GM18870 (cell line): ENCODE results near the gene KRT33A.

Experiments
- ATAC-seq: cut with Tn5 transposase; IDR thresholded peaks from one replicate; pipeline ENCODE4 v1.9.1; 2021; ENCODE audit warnings: moderate library complexity; ENCODE audit not compliant: unreplicated experiment

The KRT33A gene

DNA sequence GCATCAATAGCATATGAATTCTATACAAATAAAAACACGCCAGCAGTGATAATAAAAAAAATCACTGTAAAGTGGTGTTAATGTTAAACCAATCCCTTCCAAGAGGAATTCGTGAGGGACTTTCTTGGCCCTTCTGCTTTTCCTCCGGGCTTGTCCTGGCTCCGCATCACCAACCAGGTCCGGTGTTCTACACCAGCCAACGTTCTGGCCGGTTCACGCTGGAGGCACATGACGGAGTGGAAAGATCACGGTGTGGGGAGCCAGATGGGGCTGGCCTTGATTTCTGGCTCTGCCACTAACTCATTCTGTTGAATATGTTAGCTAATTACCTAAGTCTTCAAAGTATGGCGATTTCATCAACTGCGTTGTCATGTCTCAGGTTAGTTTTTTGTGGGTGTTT lies 46.5 kb downstream of the KRT33A start:
- ATAC-seq, result no peak

DNA sequence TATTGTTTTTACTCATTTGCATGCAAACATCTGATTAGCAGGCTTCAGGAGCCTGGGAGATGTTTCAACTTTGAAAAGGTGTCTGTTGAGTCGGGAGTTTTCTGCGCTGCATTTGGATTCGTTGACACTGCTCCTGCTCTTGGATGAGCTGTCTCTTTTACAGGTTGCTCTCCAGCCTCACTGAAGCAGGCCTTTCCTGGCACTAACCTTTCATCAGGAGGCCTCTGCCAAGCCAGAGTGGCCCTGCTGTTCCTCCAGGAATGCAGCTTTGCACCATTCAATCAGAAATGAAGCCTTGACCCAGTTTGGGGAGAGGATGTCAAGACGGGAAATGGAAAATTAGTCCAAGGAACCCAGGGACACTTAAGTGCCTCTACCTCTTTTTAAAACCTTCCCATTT lies 47.6 kb downstream of the KRT33A start:
- ATAC-seq, result no peak

DNA sequence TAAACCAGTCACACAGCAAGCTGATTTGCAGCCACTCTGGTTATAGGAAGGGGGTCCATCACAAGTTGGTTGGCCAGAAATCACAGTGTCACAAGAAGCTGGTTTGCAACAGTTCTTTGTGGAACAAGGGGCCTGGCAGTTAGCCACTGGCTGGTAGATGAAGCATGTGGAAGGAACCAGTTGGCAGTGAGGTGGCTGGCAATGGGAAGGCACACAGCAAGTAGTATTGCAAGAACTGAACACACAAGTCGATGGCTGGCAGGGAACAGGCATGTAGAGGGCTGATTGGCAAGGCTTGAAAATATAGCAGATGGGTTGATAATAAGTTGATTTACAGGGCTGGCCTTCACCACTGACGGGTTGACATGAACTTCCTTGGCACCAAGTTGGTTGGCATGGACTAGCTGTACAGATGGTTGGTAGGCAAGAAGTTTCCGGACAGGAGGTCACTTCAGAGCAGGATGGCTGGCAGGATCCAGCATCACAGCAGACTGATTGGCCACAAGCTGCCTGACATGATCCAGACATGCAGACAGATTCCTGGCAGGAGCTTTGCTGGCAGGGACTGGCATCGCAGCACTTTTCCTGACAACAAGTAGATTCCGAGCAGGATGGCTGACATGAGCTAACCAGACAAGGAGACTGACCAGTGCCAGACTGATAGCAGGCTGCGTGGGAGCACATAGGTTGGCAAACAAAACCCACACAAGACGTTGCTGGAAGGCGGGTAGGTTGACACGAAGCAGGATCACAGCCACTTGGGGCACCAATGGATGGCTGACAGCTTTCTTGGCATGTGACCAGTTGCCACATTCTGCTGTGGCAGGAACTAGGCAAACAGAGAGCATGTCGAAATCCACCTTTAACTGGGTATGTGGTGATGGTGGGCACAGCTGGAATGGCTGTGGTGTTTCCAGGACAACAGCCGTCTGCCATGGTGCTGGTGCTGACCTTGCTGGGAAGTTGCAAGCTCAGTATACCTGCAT lies 48.4 kb downstream of the KRT33A start, which contains the start of gene KRTAP29-1:
KRTAP29-1 (minus strand) TSS at position 936 of the 986 bp plus-strand sequence; CDS start at position 936, 0 bp downstream.
- ATAC-seq, result no peak

DNA sequence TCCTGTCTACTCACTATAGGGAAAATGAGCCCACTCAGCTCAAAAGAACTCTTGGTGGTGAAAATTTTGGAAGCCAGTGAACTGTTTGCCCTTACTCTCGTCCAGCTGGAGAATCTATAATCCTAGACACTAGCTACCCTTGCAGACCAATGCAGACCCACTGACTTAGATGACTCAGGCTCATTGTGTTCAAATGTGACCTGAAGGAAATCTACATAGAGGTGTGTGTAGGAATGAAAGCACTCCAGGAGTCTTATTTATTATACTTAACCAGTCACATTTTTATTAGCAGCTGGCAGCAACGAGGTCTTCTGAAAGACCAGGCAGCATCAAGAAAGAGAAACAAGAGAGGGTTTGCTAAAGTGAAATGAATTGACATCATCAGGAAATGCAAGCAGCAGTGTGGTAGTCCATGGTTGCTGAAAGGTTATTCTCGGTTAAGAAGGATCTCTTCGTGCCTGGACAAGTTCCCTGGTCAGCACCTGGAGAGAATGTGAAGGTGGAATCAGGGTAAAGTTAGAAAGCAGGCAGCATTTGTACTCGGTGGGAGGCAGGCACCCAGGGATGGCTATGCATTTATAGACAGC lies 49.3 kb downstream of the KRT33A start:
- ATAC-seq, result no peak

DNA sequence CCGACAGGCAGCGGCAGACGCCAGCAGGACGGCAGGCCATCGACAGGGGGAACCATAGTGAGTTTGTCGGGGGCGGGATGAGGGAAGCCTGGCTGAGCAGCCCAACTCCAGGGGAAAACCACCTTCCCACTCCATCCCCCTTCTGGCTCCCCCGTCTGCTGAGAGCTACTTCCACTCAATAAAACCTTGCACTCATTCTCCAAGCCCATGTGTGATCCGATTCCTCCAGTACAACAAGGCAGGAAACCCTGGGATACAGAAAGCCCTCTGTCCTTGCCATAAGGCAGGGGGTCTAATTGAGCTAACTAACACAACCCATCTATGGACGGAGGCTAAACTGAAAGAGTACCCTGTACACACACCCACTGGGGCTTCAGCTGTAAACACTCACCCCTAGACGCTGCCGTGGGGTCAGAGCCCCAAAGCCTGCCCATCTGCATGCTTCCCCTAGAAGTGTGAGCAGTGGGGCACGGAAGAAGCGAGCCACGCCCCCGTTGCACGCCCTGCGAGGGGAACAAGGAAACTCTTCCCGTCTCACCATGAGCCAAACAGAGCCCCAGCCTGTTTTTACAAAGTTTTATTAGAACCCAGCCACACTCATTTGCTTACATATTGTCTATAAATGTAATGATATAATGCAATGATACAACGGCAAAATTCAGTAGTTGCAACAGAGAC lies 52.0 kb downstream of the KRT33A start:
- ATAC-seq, result no peak

DNA sequence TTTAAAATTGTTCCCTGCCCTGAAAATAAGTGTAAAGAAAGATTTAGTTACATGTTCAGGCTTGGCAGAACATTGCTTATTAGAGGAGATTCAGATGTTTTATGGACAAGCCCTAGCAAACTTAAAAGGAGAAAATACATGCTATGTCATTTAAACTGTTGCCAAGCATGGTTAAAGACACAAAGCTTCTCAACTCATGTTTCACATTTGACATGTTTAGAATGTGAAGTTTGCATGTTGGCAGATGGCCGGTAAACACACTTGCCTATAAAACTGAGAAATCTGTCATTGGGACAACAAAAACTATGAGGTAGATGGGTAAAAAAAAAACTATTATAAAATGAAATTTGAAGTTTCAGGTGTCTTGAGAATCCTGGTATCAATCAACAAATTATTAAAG lies 53.8 kb downstream of the KRT33A start:
- no peak for ATAC-seq
